Measurements from ENCODE around the gene CLN6.
"Not testable (repeated sequence)": the region's sequence is repeated elsewhere in the genome, so short reads cannot be mapped to it uniquely, and the experiment has no call there.

The CLN6 gene

GRCh38 chr15:68207176-68207935 lies 22.2 kb downstream of the CLN6 start:
- H3K4me3 ChIP-seq (ENCODE audit: low read depth, low read length) = no peak overlapping the region

DNA sequence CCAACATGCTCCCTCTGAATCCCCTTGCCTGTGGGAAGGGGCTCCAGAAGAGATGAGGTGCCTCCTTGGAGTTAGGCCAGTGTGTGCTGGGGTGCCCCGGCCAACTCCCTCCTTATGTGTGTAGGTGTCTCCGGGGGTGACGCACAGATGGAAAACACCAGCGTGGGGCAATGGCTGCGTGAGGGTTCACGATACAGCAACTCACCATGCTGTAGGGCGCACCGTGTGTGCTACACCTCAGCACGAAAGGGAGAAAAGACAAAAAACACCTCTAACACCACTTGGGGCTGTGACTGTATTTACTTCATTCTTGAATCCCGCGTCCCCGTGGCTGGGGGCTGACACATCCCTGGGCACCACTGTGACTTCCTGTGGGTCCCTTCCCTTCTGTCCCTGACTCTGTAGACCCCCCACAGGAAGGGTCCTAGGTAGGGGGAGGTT lies 22.8 kb downstream of the CLN6 start:
- no peak overlapping the region for H3K4me3 ChIP-seq (ENCODE audit: low read depth, low read length)

- no peak overlapping the region for H3K4me3 ChIP-seq (ENCODE audit: low read depth, low read length)
Observed at GRCh38 chr15:68205954-68206539, 23.5 kb downstream of the CLN6 start.

- H3K4me3 ChIP-seq (ENCODE audit: low read depth, low read length) = no peak overlapping the region
Observed at GRCh38 chr15:68205558-68205944, 24.0 kb downstream of the CLN6 start.

DNA sequence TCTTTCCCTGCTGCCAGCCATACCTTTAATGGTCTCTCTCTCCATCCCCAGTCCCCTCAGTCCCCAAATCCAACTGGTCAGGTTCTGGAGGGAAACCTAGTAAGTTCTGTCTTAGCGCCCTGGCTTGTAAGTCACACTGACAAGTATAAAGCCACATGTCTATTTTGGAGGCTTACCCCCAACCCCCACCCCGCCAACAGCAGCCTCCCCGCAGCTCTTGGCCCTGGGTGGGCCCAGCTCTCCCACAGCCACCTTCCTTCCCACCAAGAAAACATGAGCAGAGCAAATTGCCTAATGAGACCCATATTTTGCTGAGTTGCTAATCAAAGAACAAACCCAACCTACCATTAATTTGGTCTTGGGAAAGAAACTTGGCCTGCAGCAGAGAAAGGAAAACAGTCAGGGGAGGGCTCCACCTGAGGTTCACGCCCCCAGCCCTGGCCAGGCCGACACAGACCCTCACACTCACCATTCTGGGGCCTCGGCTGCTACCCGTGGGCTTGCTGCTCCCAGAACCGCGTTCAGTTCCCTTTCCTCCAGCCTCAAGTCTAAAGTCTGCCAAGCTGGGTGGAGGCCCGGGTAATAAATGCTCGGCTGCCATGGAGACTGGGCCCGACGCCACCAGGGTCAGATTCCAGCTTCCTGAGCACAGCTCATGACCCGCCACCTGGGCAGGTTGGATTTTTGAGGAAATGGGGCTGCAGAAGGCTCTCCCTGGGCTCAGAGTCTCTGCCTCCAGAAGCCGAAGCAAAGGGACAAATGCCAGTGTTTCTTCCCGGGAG lies 24.6 kb downstream of the CLN6 start, which contains the start of gene CALML4:
Gene CALML4 (minus strand): TSS at position 557 of the 782 bp plus-strand sequence. CDS start 85 bp downstream, at position 472.
- H3K4me3 ChIP-seq (ENCODE audit: low read depth, low read length) = no peak within 1 kb of the TSS

GRCh38 chr15:68204361-68204760 lies 25.2 kb downstream of the CLN6 start:
- no peak overlapping the region for H3K4me3 ChIP-seq (ENCODE audit: low read depth, low read length)

- H3K4me3 ChIP-seq (ENCODE audit: low read depth, low read length) = no peak overlapping the region
Observed at GRCh38 chr15:68203956-68204355, 25.6 kb downstream of the CLN6 start.

GRCh38 chr15:68203486-68203885 lies 26.0 kb downstream of the CLN6 start:
- H3K4me3 ChIP-seq (ENCODE audit: low read depth, low read length) = no peak overlapping the region

DNA sequence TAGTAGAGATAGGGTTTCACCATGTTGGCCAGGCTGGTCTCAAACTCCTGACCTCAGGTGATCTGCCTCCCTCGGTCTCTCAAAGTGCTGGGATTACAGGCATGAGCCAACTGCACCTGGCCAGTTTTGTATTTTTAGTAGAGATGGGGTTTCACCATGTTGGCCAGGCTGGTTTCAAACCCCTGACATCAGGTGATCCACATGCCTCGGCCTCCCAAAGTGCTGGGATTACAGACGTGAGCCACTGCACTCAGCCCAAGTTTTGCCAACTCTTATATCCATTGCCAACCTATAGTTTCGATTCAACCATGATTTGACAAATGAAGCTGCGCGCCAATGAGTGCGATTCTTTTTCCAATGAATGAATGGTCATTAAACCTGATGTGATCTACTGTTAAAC lies 26.5 kb downstream of the CLN6 start:
- not testable (repeated sequence) for H3K4me3 ChIP-seq (ENCODE audit: low read depth, low read length)

- H3K4me3 ChIP-seq (ENCODE audit: low read depth, low read length) = no peak overlapping the region
Observed at GRCh38 chr15:68201879-68202261, 27.7 kb downstream of the CLN6 start.

GRCh38 chr15:68201153-68201878 lies 28.2 kb downstream of the CLN6 start:
- H3K4me3 ChIP-seq (ENCODE audit: low read depth, low read length) = no peak overlapping the region

GRCh38 chr15:68200016-68200861 lies 29.3 kb downstream of the CLN6 start:
- H3K4me3 ChIP-seq (ENCODE audit: low read depth, low read length) = no peak overlapping the region

DNA sequence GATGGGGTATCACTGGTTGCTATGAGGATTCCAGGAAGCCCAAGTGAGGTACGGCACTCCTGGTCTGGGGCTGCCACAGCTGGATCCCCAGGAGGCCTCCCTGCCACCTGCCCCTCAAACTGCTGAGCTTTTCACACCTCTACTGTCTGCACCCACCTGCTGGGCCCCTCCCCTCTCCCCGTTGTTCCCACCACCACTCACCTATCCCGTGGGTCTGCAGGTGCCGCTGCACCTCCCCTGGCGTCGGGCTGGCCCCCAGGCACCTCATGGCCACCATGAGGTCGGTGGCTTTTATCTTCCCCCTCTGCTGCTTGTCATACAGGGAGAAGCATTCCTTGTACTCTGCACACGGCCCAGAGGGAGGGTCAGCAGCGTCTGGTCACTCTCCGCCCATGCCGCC lies 30.2 kb downstream of the CLN6 start:
- no peak overlapping the region for H3K4me3 ChIP-seq (ENCODE audit: low read depth, low read length)

DNA sequence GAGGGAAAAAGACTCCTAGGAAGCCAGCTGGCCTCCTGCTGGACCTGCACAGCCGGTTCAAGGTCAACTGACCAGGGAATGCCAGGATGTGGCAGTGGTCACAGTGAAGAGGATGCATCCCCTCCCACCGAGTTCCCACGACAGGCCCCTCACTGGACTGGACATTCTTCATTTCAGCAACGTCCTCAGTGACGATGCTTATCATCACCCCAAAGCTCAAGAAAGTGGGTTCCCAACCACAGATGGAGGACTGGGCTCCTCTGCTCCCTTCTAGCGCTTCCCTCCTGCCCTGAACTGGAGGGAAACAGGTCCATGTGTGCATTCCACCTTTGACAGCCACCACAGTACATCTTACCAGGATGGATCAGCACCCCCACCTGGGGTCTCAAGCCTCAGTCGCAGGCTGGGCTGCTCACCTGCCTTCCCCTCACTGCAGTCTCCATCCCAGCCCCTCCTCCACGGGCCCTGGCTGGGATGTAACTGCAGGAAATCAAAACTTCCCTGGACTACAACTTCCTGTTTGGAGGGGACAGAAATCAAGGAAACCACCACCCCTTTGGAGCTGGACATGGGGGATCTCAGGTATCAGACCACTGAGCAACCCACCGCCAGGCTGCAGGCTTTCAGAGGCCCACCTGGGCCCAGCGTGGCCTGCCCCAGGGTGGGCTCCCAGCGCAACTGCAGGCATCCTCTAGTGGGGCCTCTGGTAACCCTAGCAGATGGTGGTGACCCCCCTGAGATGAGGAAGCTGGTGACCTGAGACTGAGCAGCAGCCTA lies 31.7 kb downstream of the CLN6 start:
- no peak overlapping the region for H3K4me3 ChIP-seq (ENCODE audit: low read depth, low read length)

DNA sequence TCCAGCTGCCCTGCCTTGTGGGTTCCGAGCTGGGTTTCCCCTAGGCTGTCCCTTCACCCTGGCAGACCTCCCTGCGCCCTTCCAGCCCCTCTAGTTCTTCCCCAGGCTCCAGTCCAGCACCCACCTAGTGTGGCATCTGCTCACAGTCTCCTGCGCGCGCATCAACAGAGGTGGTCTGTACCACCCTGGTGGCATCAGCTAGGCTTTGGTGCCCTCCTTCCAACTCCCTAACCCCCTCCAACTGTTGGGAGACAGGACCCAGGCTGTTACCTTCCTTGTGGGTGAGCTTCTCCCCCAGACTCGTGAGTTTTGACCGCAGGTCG lies 32.4 kb downstream of the CLN6 start:
- no peak overlapping the region for H3K4me3 ChIP-seq (ENCODE audit: low read depth, low read length)

DNA sequence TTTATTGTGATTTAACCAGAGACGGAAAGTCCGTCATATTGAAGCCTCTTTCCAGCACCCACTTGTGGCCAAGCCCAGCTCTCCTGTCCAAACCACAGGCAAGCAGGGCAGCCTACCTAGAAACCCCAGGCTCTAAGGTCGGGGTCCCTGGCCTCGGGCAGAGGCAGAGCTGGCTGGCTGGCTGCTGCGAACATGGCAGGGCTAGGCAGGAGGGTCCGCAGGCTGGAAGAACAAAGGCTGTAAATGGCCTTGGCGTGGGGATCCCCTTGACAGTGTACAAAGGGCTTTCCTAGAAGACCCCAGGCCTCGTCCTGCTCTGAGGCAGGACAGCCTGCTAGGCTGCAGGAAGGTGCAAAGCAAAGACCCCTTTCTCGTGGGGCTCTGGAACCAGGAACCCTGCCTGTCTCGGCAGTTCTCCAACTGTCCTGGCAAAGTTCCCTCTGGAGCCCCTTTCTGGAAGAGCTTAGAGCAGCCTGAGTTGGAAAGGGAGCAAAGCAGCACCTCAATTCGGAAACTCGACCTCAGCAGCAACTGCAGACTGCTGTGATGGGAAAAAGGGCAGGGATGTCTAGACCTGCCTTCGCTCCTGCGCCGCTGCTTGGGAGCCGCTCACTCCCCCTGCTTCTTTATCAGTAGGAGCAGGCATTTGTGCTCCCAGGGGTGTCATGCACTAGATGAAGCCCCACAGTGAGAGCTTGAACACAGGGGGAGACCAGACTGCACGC lies 32.9 kb downstream of the CLN6 start:
- H3K4me3 ChIP-seq (ENCODE audit: low read depth, low read length) = no peak overlapping the region

- no peak overlapping the region for H3K4me3 ChIP-seq (ENCODE audit: low read depth, low read length)
Observed at GRCh38 chr15:68195336-68196112, 34.0 kb downstream of the CLN6 start.

- H3K4me3 ChIP-seq (ENCODE audit: low read depth, low read length) = no peak overlapping the region
Observed at GRCh38 chr15:68192804-68193486, 36.6 kb downstream of the CLN6 start.
